Stimulated activated memory B cell treated with anti-CD40 and anti-IgM and Interleukin-4, amounts not matched to agents 10 μg/mL and 1 μg/mL and 100 μg/mL, for 72 hours (primary cell): ENCODE results near the gene AHDC1.

Experiments
- ATAC-seq: fragments of 150-1000 bp; cut with Tn5 transposase; 2 replicates; pipeline ENCODE4 v1.10.0; 2021
- H3K27ac Mint-ChIP-seq: one replicate; pipeline ENCODE4 v1.8.0; 2022; ENCODE audit warnings: mild to moderate bottlenecking, mixed read lengths
- H3K27me3 Mint-ChIP-seq: one replicate; pipeline ENCODE4 v1.8.0; 2022; ENCODE audit warnings: mixed read lengths
- H3K36me3 Mint-ChIP-seq: one replicate; pipeline ENCODE4 v1.8.0; 2022; ENCODE audit warnings: mixed read lengths
- H3K4me1 Mint-ChIP-seq: one replicate; pipeline ENCODE4 v1.8.0; 2022; ENCODE audit warnings: mixed read lengths
- H3K4me3 Mint-ChIP-seq: one replicate; pipeline ENCODE4 v1.8.0; 2022; ENCODE audit warnings: mild to moderate bottlenecking, moderate library complexity, mixed read lengths
- H3K9me3 Mint-ChIP-seq: one replicate; pipeline ENCODE4 v1.8.0; 2022; ENCODE audit warnings: mixed read lengths

Gene AHDC1

DNA sequence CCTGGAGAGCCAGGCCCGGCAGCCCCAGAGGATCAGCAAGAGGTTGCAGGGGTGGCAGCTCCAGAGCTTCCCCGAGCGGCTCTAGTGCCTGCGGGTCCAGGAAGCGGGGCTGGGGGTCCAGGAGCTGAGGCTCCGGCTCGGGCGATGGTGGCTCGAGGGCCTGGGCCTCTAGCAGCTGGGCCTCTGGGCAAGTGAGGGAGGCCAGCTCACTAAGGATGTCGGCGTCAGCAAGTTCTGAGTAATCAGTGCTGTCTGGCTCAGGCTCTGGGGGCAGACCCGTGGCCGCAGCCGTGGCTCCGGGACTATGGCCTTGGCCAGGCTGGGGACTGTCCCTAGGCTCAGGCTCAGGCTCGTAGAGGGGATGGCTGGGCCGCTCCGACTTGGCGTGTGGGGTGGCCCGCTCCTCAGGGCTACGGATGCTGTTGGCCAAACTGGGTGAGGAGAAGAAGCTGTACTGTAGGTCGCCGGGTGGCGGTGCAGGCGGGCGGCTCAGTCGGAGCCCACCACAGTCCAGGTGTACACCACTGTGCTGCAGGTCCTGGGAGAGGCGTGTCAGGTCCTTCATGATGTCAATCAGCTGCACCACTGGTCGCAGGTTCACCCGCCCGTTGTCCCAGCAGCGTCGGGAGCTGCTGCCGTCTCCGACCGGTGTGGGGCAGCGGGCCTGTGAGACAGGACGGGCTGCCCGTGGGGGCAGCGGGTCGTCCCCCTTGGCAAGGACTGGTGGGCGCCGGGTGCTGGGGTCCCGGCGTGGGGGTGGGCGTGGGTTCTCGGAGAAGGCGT is 52.6 kb downstream of the AHDC1 start:
- no peak overlapping the region for H3K4me3 Mint-ChIP-seq
- peaks cover 14% of the 10 kb centered on the region for H3K4me1 Mint-ChIP-seq
- H3K36me3 Mint-ChIP-seq: peaks cover 17% of the 10 kb centered on the region
- no peak overlapping the region for H3K27ac Mint-ChIP-seq
- no peak for ATAC-seq
- no peaks in the 10 kb centered on the region for H3K9me3 Mint-ChIP-seq
- no peaks in the 10 kb centered on the region for H3K27me3 Mint-ChIP-seq

DNA sequence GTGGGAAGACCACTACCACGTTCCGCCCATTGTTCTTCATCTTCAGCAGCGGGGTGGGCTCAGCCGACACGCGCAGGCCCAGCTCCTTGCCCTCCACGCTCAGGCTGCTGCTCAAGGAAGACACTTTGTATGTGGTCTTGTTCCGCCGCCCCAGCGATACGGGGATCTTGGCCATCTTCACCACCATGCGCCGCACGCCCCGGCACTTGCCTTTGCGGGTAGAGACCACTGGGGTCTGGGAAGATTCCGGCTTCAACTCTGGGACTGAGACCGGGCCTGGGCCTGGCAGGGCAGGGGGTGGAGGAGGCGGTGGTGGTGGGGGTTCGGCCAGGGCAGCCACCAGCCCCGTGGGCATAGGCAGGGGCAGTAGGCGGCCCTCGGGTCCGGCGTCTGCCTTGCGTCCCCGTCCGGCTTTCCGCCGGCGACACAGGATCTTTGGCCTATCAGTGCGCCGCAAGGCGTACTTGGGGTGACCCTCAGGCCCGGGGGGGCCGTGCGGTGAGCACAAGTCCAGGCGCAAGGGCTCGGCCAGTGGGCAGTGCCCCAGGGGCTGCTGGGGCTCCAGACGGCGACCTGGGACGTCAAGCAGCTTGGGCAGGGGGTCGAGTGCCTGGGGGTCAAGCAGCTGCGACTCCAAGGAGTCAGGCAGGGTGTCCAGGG is 53.3 kb downstream of the AHDC1 start:
- H3K9me3 Mint-ChIP-seq: no peaks in the 10 kb centered on the region
- H3K27me3 Mint-ChIP-seq: no peaks in the 10 kb centered on the region
- no peak overlapping the region for H3K27ac Mint-ChIP-seq
- H3K4me3 Mint-ChIP-seq: no peak overlapping the region
- peaks cover 7% of the 10 kb centered on the region for H3K4me1 Mint-ChIP-seq
- ATAC-seq: no peak
- peaks cover 17% of the 10 kb centered on the region for H3K36me3 Mint-ChIP-seq

DNA sequence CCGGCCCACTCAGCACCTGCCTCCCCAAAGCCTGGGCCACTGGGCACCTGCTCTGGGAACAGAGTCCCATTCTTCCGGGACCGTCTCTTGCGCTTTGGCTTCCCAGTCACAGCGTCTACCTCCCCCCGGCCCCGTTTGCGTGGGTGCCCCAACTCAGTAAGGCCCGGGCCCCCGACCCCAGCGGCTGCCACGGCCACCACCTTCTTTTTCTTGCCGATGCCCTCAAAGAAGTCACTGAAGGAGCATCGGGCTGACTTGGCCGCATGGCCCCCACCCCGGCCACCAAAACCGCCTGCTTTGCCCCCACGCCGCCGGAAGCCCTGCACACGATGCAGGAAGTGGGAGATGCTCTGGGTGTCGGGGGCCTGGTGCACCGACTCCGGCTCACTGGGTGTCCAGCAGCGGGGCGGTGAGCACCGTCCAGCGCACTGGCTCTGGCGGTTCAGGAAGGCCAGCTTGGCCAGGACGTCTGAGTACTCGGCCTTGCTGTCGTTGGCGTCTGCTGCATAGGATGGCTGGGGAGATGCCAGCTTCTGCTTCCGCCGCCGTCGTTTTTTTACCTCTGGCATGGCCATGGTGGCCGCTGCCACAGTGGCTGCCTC is 54.0 kb downstream of the AHDC1 start:
- no peaks in the 10 kb centered on the region for H3K4me1 Mint-ChIP-seq

GRCh38 chr1:27548858-27549719 is 54.9 kb downstream of the AHDC1 start:
- ATAC-seq: peak; percentile 26
- Mint-ChIP-seq H3K27ac (no peak overlapping the region), H3K9me3 (no peaks in the 10 kb centered on the region), H3K4me3 (no peak overlapping the region), H3K4me1 (no peaks in the 10 kb centered on the region), H3K36me3 (peaks cover 23% of the 10 kb centered on the region), H3K27me3 (no peaks in the 10 kb centered on the region)

More for the DNA sequence above, 54.0 kb downstream of the AHDC1 start:
- Mint-ChIP-seq H3K36me3 (peaks cover 20% of the 10 kb centered on the region), H3K27me3 (no peaks in the 10 kb centered on the region), H3K27ac (no peak overlapping the region), H3K9me3 (no peaks in the 10 kb centered on the region), H3K4me3 (no peak overlapping the region)
- no peak for ATAC-seq

DNA sequence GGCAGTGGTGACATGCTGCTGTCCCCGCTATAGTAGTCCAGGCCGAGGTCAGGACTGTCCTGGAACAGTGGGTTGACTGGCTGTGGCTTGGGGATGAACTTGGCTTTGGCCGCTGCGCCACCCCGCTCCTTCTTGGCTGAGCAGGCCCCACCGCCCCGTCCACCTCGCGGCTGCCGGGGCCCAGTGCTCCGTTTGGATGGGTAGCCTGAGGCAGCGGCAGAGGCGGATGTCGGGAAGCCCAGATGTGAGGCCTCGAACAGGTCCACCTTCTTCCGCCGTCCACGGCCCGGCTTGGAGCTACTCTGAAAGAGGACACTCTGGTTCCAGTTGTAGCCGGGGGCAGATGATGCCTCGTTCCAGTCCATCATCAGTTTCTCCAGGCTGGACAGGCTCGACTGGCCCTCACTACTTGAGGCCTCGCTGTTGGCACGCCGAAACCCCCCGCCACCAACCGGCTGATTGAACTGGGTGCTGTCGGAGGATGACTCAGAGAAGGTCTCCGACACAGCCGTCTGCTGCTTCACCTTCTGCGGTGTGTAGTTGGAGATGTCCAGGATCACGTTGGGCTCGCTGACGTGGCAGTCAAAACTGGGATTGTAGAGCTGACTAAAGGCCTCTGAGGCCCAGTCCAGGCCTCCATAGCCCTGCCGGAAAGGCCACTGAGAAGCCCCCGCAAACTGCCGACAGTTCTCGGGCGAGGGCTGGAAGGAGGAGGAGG is 55.6 kb downstream of the AHDC1 start:
- peaks cover 23% of the 10 kb centered on the region for H3K36me3 Mint-ChIP-seq
- no peak overlapping the region for H3K27ac Mint-ChIP-seq
- no peak overlapping the region for H3K4me3 Mint-ChIP-seq

GRCh38 chr1:27547220-27548116 is 56.5 kb downstream of the AHDC1 start:
- ATAC-seq: no peak
- Mint-ChIP-seq H3K4me3 (no peak overlapping the region), H3K27me3 (no peaks in the 10 kb centered on the region), H3K4me1 (peaks cover 3% of the 10 kb centered on the region), H3K9me3 (no peaks in the 10 kb centered on the region), H3K27ac (no peak overlapping the region), H3K36me3 (peaks cover 26% of the 10 kb centered on the region)

More for the DNA sequence above, 55.6 kb downstream of the AHDC1 start:
- H3K27me3 Mint-ChIP-seq: no peaks in the 10 kb centered on the region
- no peaks in the 10 kb centered on the region for H3K9me3 Mint-ChIP-seq
- H3K4me1 Mint-ChIP-seq: no peaks in the 10 kb centered on the region
- no peak for ATAC-seq

- no peak overlapping the region for H3K27ac Mint-ChIP-seq
- no peaks in the 10 kb centered on the region for H3K9me3 Mint-ChIP-seq
- no peak for ATAC-seq
- H3K27me3 Mint-ChIP-seq: no peaks in the 10 kb centered on the region
- peaks cover 22% of the 10 kb centered on the region for H3K36me3 Mint-ChIP-seq
- peaks cover 6% of the 10 kb centered on the region for H3K4me1 Mint-ChIP-seq
- H3K4me3 Mint-ChIP-seq: no peak overlapping the region
Observed at GRCh38 chr1:27545876-27546275, 58.1 kb downstream of the AHDC1 start.

DNA sequence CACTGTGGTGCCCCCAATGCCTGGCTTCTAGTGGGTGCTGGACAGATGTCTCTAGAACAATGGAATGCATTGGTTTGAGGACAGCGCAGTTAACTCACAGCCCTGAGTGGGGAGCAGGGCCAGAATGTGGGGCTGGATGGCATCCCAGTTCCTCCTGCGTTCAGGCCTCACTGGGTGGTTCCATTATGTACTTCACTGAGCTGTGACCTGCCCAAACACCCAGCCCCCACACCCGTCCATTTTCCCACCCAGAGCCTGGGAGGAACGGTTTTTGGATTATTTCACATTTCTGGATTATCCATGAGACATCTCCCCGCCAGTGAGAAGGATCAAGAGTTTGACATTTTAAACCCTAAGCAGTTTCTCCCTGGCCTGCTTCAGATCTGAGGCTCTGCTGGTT is 58.7 kb downstream of the AHDC1 start:
- no peaks in the 10 kb centered on the region for H3K27me3 Mint-ChIP-seq
- peaks cover 27% of the 10 kb centered on the region for H3K36me3 Mint-ChIP-seq
- ATAC-seq: no peak
- no peak overlapping the region for H3K4me3 Mint-ChIP-seq
- peaks cover 6% of the 10 kb centered on the region for H3K4me1 Mint-ChIP-seq
- peak overlapping the region; percentile 21 for H3K27ac Mint-ChIP-seq
- no peaks in the 10 kb centered on the region for H3K9me3 Mint-ChIP-seq

DNA sequence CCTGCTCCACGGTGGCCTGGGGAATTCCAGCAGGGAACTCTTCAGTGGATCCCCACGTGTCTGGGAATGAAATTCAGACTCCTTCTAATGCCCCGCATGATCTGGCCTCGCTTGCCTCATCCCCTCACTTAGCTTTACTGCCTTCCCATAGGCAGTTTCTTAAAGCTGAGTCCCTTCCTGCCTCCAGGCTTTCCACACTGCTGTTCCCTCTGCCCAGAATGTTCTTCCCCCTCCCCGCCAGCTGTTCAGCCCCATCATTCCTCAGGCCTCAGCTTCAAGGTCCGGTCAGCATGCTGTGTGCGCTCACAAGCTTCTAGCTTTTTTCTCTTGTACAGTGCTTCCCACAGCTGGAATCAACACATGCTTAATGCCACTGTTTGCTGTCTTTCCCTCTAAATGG is 59.1 kb downstream of the AHDC1 start:
- H3K4me1 Mint-ChIP-seq: peaks cover 6% of the 10 kb centered on the region
- H3K27me3 Mint-ChIP-seq: no peaks in the 10 kb centered on the region

GRCh38 chr1:27543284-27543683 is 60.7 kb downstream of the AHDC1 start:
- ATAC-seq: no peak
- H3K36me3 Mint-ChIP-seq: peaks cover 26% of the 10 kb centered on the region
- no peak overlapping the region for H3K4me3 Mint-ChIP-seq
- no peak overlapping the region for H3K27ac Mint-ChIP-seq
- H3K27me3 Mint-ChIP-seq: no peaks in the 10 kb centered on the region
- no peaks in the 10 kb centered on the region for H3K9me3 Mint-ChIP-seq
- peaks cover 6% of the 10 kb centered on the region for H3K4me1 Mint-ChIP-seq

More for the DNA sequence above, 59.1 kb downstream of the AHDC1 start:
- H3K9me3 Mint-ChIP-seq: no peaks in the 10 kb centered on the region
- H3K36me3 Mint-ChIP-seq: peaks cover 32% of the 10 kb centered on the region
- ATAC-seq: no peak
- H3K4me3 Mint-ChIP-seq: no peak overlapping the region
- peak overlapping the region; percentile 21 for H3K27ac Mint-ChIP-seq

GRCh38 chr1:27542463-27543273 is 61.3 kb downstream of the AHDC1 start:
- H3K27me3 Mint-ChIP-seq: no peaks in the 10 kb centered on the region
- no peak overlapping the region for H3K27ac Mint-ChIP-seq
- peaks cover 6% of the 10 kb centered on the region for H3K4me1 Mint-ChIP-seq
- no peaks in the 10 kb centered on the region for H3K9me3 Mint-ChIP-seq
- no peak for ATAC-seq
- H3K4me3 Mint-ChIP-seq: no peak overlapping the region
- H3K36me3 Mint-ChIP-seq: peaks cover 25% of the 10 kb centered on the region

DNA sequence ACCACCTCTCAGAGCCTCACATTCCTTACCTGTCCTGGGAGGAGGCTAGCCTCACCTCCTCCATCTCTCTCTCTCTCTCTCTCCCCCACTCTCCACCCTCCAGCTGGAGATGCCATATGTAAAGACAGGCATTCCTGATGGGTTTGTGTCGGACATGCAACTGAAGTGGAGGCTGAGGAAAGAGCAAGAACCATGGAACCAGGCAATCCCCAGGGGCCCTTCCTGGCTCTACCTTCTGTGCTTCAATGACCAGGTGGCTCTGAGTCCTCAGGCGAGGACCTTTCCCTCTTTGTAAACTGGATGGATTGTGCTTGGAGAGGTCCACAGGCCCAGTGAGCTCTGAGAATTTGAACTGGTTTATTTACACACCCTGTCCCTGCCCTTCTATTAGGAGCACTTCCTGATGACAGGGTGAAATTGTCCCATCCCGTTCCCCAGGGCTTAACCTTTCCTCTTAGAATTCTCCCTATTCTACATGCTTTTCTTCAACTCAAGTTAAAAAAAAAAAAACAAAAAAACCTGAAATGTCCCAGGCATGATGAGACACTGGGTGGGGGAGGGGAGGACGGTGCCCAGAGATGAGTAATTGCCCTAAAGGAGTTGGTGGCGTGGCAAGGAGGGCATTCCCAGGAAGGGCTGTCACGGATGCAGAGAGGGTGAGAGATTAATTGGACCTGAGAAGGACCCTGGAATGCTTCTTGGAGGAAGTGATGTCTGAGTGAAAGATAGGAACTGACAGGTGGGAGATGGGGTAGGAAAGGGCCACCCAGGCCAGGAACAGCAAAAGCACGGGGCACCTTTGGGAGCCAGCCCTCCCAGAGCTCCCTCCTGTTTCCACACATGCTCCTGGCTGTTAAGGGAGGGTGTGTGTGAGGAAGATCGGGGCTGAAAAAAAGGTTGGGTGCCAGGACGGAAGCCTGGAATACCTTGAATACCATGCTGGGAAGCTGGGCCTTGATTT is 63.8 kb downstream of the AHDC1 start:
- Mint-ChIP-seq H3K4me1 (peaks cover 6% of the 10 kb centered on the region), H3K36me3 (peaks cover 25% of the 10 kb centered on the region), H3K9me3 (no peaks in the 10 kb centered on the region)

More for the DNA sequence above, 63.8 kb downstream of the AHDC1 start:
- peak overlapping the region; percentile 26 for H3K27ac Mint-ChIP-seq
- no peak for ATAC-seq
- H3K4me3 Mint-ChIP-seq: no peak overlapping the region
- no peaks in the 10 kb centered on the region for H3K27me3 Mint-ChIP-seq
